PC-9 (cell line): ENCODE data around the gene TMEM51.

ENCODE experiments used
- CTCF ChIP-seq: fragments of 200-600 bp; sonication (generic); conservative IDR thresholded peaks from 2 replicates; pipeline ENCODE4 v1.6.1; 2017; ENCODE audit warnings: mixed run types, antibody characterized with exemption, mild to moderate bottlenecking, moderate library complexity
- EZH2 ChIP-seq: fragments of 200-600 bp; sonication (generic); IDR thresholded peaks from 2 replicates; pipeline ENCODE4 v1.8.0; 2017; ENCODE audit warnings: antibody characterized with exemption, low read depth

DNA sequence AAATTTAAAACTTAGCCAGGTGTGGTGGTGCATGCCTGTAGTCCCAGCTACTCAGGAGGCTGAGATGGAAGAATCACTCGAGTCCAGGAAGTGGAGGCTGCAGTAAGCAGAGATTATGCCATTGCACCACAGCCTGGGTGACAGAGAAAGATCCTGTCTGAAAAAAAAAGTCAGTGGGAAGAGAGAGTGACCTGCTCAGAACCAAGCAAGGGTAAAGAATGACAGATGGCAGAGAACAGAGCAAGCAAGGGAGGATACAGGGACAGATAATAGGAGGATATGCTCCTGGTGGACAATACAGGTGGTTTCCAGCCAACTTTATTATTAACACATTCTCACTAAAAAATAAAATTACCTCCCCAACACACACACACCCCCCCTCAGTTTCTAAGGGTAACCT is 4.6 kb upstream of the TMEM51 start:
- TF ChIP-seq CTCF, result no peak
- TF ChIP-seq EZH2, result no peak
